ENCODE measurements around the gene STRN. TPM values are rescaled to one million over a fixed set of nuclear protein-coding genes. Genes with fewer than 3 reads are reported as not detected.

STRN gene
- total and polyA plus RNA-seq, 4 donors: 3.7 to 35.9 (median 15.7) TPM

GRCh38 chr2:36858551-36859365 is 107.6 kb downstream of the STRN start:
- Histone ChIP-seq H3K9me3 (ENCODE audit: control insufficient read depth in 4 of 4, insufficient read depth in 3 of 4, low read length in 3 of 4) (no peaks in the 10 kb centered on the region), H3K4me3 (no peak overlapping the region), H3K27me3 (ENCODE audit: control insufficient read depth in 3 of 3, insufficient read depth in 3 of 3, low read length in 2 of 3) (no peaks in the 10 kb centered on the region), H3K9ac (ENCODE audit: insufficient read depth in 1 of 2, low read length in 2 of 2) (no peak overlapping the region), H3K27ac (ENCODE audit: low read depth in 1 of 2, low read length in 1 of 2) (no peak overlapping the region), H3K36me3 (ENCODE audit: control insufficient read depth in 4 of 4, insufficient read depth in 4 of 4, low read length in 4 of 4) (peaks cover 5 to 25% (median 14%) of the 10 kb centered on the region in 4 donors), H3K4me1 (ENCODE audit: control insufficient read depth in 5 of 5, insufficient read depth in 5 of 5, low read length in 5 of 5) (no peaks in the 10 kb centered on the region)
- no peak for DNase-seq
- TF ChIP-seq, protein P1, sequence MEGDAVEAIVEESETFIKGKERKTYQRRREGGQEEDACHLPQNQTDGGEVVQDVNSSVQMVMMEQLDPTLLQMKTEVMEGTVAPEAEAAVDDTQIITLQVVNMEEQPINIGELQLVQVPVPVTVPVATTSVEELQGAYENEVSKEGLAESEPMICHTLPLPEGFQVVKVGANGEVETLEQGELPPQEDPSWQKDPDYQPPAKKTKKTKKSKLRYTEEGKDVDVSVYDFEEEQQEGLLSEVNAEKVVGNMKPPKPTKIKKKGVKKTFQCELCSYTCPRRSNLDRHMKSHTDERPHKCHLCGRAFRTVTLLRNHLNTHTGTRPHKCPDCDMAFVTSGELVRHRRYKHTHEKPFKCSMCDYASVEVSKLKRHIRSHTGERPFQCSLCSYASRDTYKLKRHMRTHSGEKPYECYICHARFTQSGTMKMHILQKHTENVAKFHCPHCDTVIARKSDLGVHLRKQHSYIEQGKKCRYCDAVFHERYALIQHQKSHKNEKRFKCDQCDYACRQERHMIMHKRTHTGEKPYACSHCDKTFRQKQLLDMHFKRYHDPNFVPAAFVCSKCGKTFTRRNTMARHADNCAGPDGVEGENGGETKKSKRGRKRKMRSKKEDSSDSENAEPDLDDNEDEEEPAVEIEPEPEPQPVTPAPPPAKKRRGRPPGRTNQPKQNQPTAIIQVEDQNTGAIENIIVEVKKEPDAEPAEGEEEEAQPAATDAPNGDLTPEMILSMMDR (IDR thresholded peaks at IDR 0.05; ENCODE audit: control extremely low read depth, extremely low read depth): no peak
- ATAC-seq (ENCODE audit: insufficient read depth, low FRiP score): no peak

DNA sequence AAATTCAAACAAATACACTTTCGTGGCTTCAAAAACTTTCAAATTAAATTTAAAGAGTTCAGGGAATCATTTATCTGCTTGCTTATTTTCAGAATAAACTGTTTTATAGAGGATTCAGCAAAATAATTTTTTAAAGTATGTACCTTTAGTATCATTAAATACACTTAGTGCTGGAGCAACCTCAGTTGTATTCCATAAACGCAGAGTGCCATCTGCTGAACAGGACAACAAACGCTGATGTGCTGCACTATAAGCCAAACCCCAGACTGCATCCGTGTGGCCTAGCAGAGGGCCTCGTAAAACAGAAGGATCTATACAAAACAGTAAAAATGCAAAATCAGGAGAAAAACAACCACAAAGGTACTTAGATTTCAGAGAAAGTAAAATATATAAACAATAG is 108.6 kb downstream of the STRN start:
- ATAC-seq (ENCODE audit: insufficient read depth, low FRiP score): no peak
- no peak for DNase-seq
- no peaks in the 10 kb centered on the region for H3K27me3 ChIP-seq (ENCODE audit: control insufficient read depth in 3 of 3, insufficient read depth in 3 of 3, low read length in 2 of 3)
- peaks cover 6 to 28% (median 18%) of the 10 kb centered on the region in 4 donors for H3K36me3 ChIP-seq (ENCODE audit: control insufficient read depth in 4 of 4, insufficient read depth in 4 of 4, low read length in 4 of 4)
- no peaks in the 10 kb centered on the region for H3K4me1 ChIP-seq (ENCODE audit: control insufficient read depth in 5 of 5, insufficient read depth in 5 of 5, low read length in 5 of 5)
- 95 to 99% methylated on average over 5 of the region's 5 CpGs for WGBS, 2 donors
- H3K9me3 ChIP-seq (ENCODE audit: control insufficient read depth in 4 of 4, insufficient read depth in 3 of 4, low read length in 3 of 4): no peaks in the 10 kb centered on the region
- H3K27ac ChIP-seq (ENCODE audit: low read depth in 1 of 2, low read length in 1 of 2): no peak overlapping the region
- H3K4me3 ChIP-seq: no peak overlapping the region
- H3K9ac ChIP-seq (ENCODE audit: insufficient read depth in 1 of 2, low read length in 2 of 2): no peak overlapping the region
- TF ChIP-seq, protein P1 (IDR thresholded peaks at IDR 0.05; ENCODE audit: control extremely low read depth, extremely low read depth): no peak

DNA sequence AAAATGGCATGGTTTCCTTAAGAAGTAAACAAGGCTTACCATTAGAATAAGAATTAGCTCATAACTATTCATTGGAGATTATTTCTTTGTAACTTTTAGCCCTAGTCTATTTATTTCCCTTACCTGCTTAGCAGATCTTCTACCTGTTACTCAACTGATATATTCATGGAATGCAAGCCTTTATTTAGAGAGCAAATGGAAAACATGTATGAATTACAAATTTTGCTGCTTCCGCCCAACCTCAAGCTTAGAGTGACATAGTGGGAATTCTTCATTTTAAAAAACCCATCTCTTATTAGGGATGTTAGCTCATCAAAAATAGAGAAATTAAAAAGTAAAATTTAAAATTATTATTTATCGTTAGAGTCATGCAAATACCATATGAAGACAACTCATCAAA is 110.9 kb downstream of the STRN start:
- ATAC-seq (ENCODE audit: insufficient read depth, low FRiP score) (no peak), DNase-seq (no peak)
- no peak overlapping the region for H3K4me3 ChIP-seq
- TF ChIP-seq, protein P1 (IDR thresholded peaks at IDR 0.05; ENCODE audit: control extremely low read depth, extremely low read depth): no peak
- H3K4me1 ChIP-seq (ENCODE audit: control insufficient read depth in 5 of 5, insufficient read depth in 5 of 5, low read length in 5 of 5): no peaks in the 10 kb centered on the region
- no peak overlapping the region for H3K27ac ChIP-seq (ENCODE audit: low read depth in 1 of 2, low read length in 1 of 2)
- H3K9me3 ChIP-seq (ENCODE audit: control insufficient read depth in 4 of 4, insufficient read depth in 3 of 4, low read length in 3 of 4): no peaks in the 10 kb centered on the region
- H3K27me3 ChIP-seq (ENCODE audit: control insufficient read depth in 3 of 3, insufficient read depth in 3 of 3, low read length in 2 of 3): no peaks in the 10 kb centered on the region
- H3K9ac ChIP-seq (ENCODE audit: insufficient read depth in 1 of 2, low read length in 2 of 2): no peak overlapping the region
- H3K36me3 ChIP-seq (ENCODE audit: control insufficient read depth in 4 of 4, insufficient read depth in 4 of 4, low read length in 4 of 4): peaks cover 6 to 29% (median 16%) of the 10 kb centered on the region in 4 donors
- 96 to 98% methylated on average over 2 of the region's 2 CpGs for WGBS, 2 donors

All from lung (tissue), 12 donors.